Measurements from ENCODE around the gene CCDC78. TPM values are rescaled to one million over a fixed set of nuclear protein-coding genes. Genes with fewer than 3 reads are reported as not detected.
"Not testable (repeated sequence)": the region's sequence is repeated elsewhere in the genome, so short reads cannot be mapped to it uniquely, and the experiment has no call there.

Gene CCDC78
- total RNA-seq, 2 donors from 2014 or later: 4.3 to 4.4 TPM

- Mint-ChIP-seq H3K27ac (no peak overlapping the region), H3K36me3 (ENCODE audit: low read depth) (no peaks in the 10 kb centered on the region), H3K4me3 (no peak overlapping the region), H3K27me3 (no peaks in the 10 kb centered on the region), H3K9me3 (no peaks in the 10 kb centered on the region), H3K4me1 (no peaks in the 10 kb centered on the region)
- ATAC-seq (replicated peaks): no peak
These were observed 25.1 kb upstream of the CCDC78 start for GRCh38 chr16:751152-752006.

DNA sequence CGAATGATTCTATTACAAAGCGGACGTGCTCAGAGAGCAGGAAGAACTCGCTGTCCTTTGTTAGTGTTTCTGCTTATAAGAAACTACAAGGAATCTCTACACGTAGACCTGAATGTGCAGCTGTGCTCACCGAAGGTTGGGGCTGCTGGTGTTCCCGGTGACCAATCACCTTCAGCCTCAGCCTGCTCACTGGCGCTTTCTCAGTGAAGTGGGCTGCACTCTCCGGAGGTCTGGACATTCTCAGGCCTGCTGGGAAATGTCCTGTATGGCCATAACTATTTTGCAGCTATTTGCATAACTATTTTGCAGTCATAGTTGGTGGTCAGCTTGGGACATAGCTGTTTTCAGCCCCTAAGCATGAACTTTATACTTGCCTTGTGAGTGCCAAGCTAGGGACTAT, 24.2 kb upstream of the CCDC78 start:
- ATAC-seq (replicated peaks): no peak
- no peaks in the 10 kb centered on the region for H3K36me3 Mint-ChIP-seq (ENCODE audit: low read depth)
- H3K4me1 Mint-ChIP-seq: no peaks in the 10 kb centered on the region
- H3K4me3 Mint-ChIP-seq: no peak overlapping the region
- no peaks in the 10 kb centered on the region for H3K9me3 Mint-ChIP-seq
- no peaks in the 10 kb centered on the region for H3K27me3 Mint-ChIP-seq
- no peak overlapping the region for H3K27ac Mint-ChIP-seq

DNA sequence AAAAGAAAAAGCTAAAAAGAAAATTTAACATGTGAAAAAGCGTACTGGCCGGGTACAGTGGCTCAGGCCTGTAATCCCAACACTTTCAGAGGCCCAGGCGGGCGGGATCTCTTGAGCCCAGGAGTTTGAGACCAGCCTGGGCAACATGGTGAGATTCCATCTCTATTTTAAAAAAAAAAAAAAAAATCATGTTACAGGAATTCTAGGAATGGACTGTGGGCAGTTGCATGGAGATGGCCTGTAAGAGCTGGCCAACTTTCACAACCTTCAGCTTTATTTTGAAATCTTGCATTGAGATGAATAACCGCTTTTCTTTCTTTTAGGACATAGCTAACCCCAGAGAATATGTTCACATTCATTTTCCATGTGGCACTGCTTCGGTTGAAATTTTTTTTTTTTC, 22.8 kb upstream of the CCDC78 start:
- Mint-ChIP-seq H3K4me1 (no peaks in the 10 kb centered on the region), H3K36me3 (ENCODE audit: low read depth) (no peaks in the 10 kb centered on the region), H3K27me3 (no peaks in the 10 kb centered on the region), H3K27ac (no peak overlapping the region), H3K4me3 (no peak overlapping the region), H3K9me3 (no peaks in the 10 kb centered on the region)
- no peak for ATAC-seq (replicated peaks)

GRCh38 chr16:747978-748746, 21.9 kb upstream of the CCDC78 start:
- H3K27ac Mint-ChIP-seq: no peak overlapping the region

GRCh38 chr16:746637-747036, 20.4 kb upstream of the CCDC78 start:
- Mint-ChIP-seq H3K4me1 (no peaks in the 10 kb centered on the region), H3K27me3 (no peaks in the 10 kb centered on the region), H3K9me3 (no peaks in the 10 kb centered on the region), H3K36me3 (ENCODE audit: low read depth) (no peaks in the 10 kb centered on the region), H3K4me3 (no peak overlapping the region), H3K27ac (no peak overlapping the region)
- ATAC-seq (replicated peaks): no peak

More at GRCh38 chr16:747978-748746, 21.9 kb upstream of the CCDC78 start:
- no peak for ATAC-seq (replicated peaks)
- Mint-ChIP-seq H3K27me3 (no peaks in the 10 kb centered on the region), H3K9me3 (no peaks in the 10 kb centered on the region), H3K4me1 (no peaks in the 10 kb centered on the region), H3K4me3 (no peak overlapping the region), H3K36me3 (ENCODE audit: low read depth) (no peaks in the 10 kb centered on the region)

GRCh38 chr16:745739-746138, 19.5 kb upstream of the CCDC78 start:
- no peaks in the 10 kb centered on the region for H3K9me3 Mint-ChIP-seq
- H3K27me3 Mint-ChIP-seq: no peaks in the 10 kb centered on the region
- H3K27ac Mint-ChIP-seq: no peak overlapping the region
- no peak for ATAC-seq (replicated peaks)
- no peaks in the 10 kb centered on the region for H3K36me3 Mint-ChIP-seq (ENCODE audit: low read depth)
- H3K4me1 Mint-ChIP-seq: no peaks in the 10 kb centered on the region
- no peak overlapping the region for H3K4me3 Mint-ChIP-seq

GRCh38 chr16:743794-744500, 17.7 kb upstream of the CCDC78 start:
- no peak overlapping the region for H3K27ac Mint-ChIP-seq
- H3K27me3 Mint-ChIP-seq: no peaks in the 10 kb centered on the region
- ATAC-seq (replicated peaks): no peak
- no peaks in the 10 kb centered on the region for H3K9me3 Mint-ChIP-seq
- H3K4me1 Mint-ChIP-seq: no peaks in the 10 kb centered on the region
- peaks cover 6% of the 10 kb centered on the region for H3K36me3 Mint-ChIP-seq (ENCODE audit: low read depth)
- H3K4me3 Mint-ChIP-seq: no peak overlapping the region

- H3K27me3 Mint-ChIP-seq; H3K4me3 Mint-ChIP-seq; H3K27ac Mint-ChIP-seq; H3K9me3 Mint-ChIP-seq; H3K4me1 Mint-ChIP-seq; ATAC-seq (replicated peaks): not testable (repeated sequence)
- H3K36me3 Mint-ChIP-seq (ENCODE audit: low read depth): peaks cover 14% of the 10 kb centered on the region
These were observed 16.7 kb upstream of the CCDC78 start for GRCh38 chr16:742894-743293.

DNA sequence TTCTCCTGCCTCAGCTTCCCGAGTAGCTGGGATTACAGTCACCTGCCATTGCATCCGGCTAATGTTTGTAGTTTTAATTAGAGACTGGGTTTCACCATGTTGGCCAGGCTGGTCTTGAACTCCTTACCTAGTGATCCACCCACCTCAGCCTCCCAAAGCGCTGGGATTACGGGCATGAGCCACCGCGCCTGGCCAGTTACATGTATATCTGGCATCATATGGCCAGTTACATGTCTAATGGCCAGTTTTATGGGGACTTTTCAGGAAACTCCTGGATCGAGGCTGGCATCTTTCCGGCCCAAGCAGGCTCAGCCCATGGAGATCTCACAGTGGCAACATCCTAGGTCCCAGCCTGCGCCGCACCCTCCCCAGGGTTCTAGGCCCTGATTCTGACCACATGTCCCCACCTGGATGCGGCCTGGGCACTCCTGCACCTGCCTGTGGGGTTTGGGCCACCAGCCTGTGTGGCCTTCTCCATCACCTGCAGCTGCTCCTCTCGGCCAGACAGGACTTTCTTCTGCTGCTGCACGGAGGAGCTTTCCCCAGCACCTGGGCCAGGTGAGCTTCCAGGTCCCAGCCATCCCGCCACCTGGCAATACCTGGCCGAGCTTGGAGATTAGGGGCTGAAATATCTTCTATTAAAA, 15.9 kb upstream of the CCDC78 start:
- Mint-ChIP-seq H3K27ac (peak overlapping the region; percentile 50), H3K36me3 (ENCODE audit: low read depth) (peaks cover 22% of the 10 kb centered on the region), H3K4me1 (no peaks in the 10 kb centered on the region), H3K4me3 (peak overlapping the region; percentile 68), H3K9me3 (no peaks in the 10 kb centered on the region), H3K27me3 (no peaks in the 10 kb centered on the region)
- ATAC-seq (replicated peaks): no peak

DNA sequence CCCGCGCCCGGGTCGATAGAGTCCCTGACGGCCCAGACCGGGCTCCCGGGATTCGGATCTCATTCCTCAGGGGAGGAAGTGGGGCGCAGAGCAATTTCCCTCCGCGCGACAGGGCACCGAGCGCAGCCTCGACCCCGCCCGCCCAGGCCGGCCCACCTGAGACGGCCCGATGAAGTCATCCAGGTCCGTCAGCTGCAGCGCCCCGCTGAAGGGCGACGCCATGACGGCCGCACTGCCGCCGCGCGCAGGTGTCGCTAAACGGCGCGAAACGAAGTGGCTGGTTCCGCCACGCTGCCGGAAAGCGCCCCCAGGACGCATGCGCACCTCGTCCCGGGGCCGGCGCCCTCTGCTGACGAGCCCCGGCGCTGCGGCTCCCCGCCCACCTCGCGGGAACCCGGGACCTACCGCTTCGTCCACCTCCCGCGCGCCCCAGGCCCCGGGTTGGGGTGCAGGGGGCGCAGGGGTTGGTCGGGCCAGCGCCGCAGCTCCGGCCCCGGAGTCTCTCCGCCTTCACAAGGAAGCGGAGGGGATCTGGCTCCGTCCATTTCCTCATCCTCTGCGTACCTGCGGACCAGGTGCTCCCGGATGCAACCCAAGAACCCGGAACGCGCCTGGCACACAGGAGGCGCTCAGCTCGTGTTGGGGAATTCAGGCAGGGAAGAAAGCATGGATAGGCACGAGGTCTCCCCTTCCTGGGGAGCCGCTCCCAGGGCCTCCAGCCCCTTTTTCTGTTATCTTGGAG, 14.7 kb upstream of the CCDC78 start, which contains the start of gene CIAO3:
TSS of gene CIAO3 (minus strand) at position 234 of the 742 bp plus-strand sequence. CDS start at position 222, 12 bp downstream.
- Mint-ChIP-seq H3K27ac (peak within 1 kb of the TSS; percentile 50), H3K4me3 (peak within 1 kb of the TSS; percentile 68), H3K4me1 (peaks cover 5% of the 10 kb centered on the region), H3K9me3 (no peaks in the 10 kb centered on the region), H3K27me3 (no peaks in the 10 kb centered on the region), H3K36me3 (ENCODE audit: low read depth) (peaks cover 34% of the 10 kb centered on the region)
- peak; percentile 63 for ATAC-seq (replicated peaks)

DNA sequence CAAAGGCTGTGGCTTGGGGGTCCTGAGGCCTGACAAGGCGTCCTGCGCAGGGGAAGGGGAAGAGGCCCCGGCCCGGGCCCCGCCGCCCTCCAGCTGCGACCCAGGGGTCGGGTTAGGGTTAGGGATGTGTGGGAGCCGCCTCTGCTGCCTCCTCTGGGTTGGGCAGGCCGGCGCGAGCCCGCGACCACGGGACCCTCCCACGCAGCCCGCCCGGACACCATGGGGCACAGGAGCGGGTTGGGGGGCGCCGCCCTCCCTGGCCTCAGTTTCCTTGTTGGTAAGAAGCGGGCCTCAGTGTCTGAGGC, 14.2 kb upstream of the CCDC78 start:
- H3K36me3 Mint-ChIP-seq (ENCODE audit: low read depth): peaks cover 38% of the 10 kb centered on the region
- H3K9me3 Mint-ChIP-seq: no peaks in the 10 kb centered on the region
- H3K27me3 Mint-ChIP-seq: no peaks in the 10 kb centered on the region
- ATAC-seq (replicated peaks): no peak
- no peak overlapping the region for H3K27ac Mint-ChIP-seq
- peaks cover 7% of the 10 kb centered on the region for H3K4me1 Mint-ChIP-seq
- peak overlapping the region; percentile 68 for H3K4me3 Mint-ChIP-seq

- Mint-ChIP-seq H3K27ac (no peak overlapping the region), H3K36me3 (ENCODE audit: low read depth) (peaks cover 44% of the 10 kb centered on the region), H3K4me1 (peaks cover 11% of the 10 kb centered on the region), H3K27me3 (no peaks in the 10 kb centered on the region), H3K4me3 (peak overlapping the region; percentile 68), H3K9me3 (no peaks in the 10 kb centered on the region)
- ATAC-seq (replicated peaks): no peak
These were observed 13.6 kb upstream of the CCDC78 start for GRCh38 chr16:739560-740458.

- ATAC-seq (replicated peaks): no peak
- peaks cover 60% of the 10 kb centered on the region for H3K36me3 Mint-ChIP-seq (ENCODE audit: low read depth)
- no peak overlapping the region for H3K27ac Mint-ChIP-seq
- no peaks in the 10 kb centered on the region for H3K27me3 Mint-ChIP-seq
- H3K4me1 Mint-ChIP-seq: peaks cover 11% of the 10 kb centered on the region
- no peaks in the 10 kb centered on the region for H3K9me3 Mint-ChIP-seq
- H3K4me3 Mint-ChIP-seq: peak overlapping the region; percentile 67
These were observed 10.8 kb upstream of the CCDC78 start for GRCh38 chr16:736936-737481.
